Prostate gland (tissue), 2 donors: ENCODE data around the gene HABP2. TPM values are rescaled to one million over a fixed set of nuclear protein-coding genes. Genes with fewer than 3 reads are reported as not detected.

Experiments used
- DNase-seq: peaks from one replicate; pipeline ENCODE4 v3.0.0-alpha.2; 2019; ENCODE audit warnings: low spot score
- H3K27ac ChIP-seq, 2 donors: fragments of 200-600 bp; sonication (generic); 2 replicates each; pipeline ENCODE4 v1.5.1; 2017 to 2019
- H3K27me3 ChIP-seq: fragments of 200-600 bp; sonication (generic); replicated peaks from 2 replicates; pipeline ENCODE4 v1.5.1; 2019; ENCODE audit not compliant: insufficient read depth
- H3K36me3 ChIP-seq, 2 donors: fragments of 200-600 bp; sonication (generic); 1 replicate in 1 of 2; 2 replicates in 1 of 2; pipeline versions ENCODE4 v1.5.1 to v1.8.1; 2017 to 2019
- H3K4me1 ChIP-seq: fragments of 200-600 bp; sonication (generic); replicated peaks from 2 replicates; pipeline ENCODE4 v1.5.1; 2019
- H3K4me3 ChIP-seq, 2 donors: fragments of 200-600 bp; sonication (generic); 2 replicates each; pipeline ENCODE4 v1.5.1; 2017 to 2019
- H3K9me3 ChIP-seq: fragments of 200-600 bp; sonication (generic); 2 replicates; pipeline ENCODE4 v1.5.1; 2017
- POLR2A ChIP-seq: fragments of 450-650 bp; IDR thresholded peaks from one replicate; pipeline ENCODE4 v1.6.1; 2016; ENCODE audit warnings: antibody characterized with exemption, mild to moderate bottlenecking
- POLR2AphosphoS5 ChIP-seq: sonication (generic); formaldehyde crosslinking; IDR thresholded peaks from one replicate; pipeline ENCODE4 v1.6.1; 2017; ENCODE audit warnings: antibody characterized with exemption
- WGBS: methylation state at CpG from one replicate; pipeline ENCODE4 v1.1.5; 2018; 5-methylcytosine and 5-hydroxymethylcytosine counted together
- intact Hi-C: fragments of 100-400 bp; cut with DNase I; formaldehyde crosslinking; loops from one replicate; pipeline ENCODE4 v1.14.2; 2022
- total RNA-seq, 2 donors: library from RNA; depleted of rRNA; stranded (reverse); fragments of >200 nt; gene quantifications; one replicate each; pipeline ENCODE4 v1.1.0, GENCODE V29; 2016
- TF ChIP-seq, protein P1 (sequence below), 4 experiments: fragments of 200-600 bp in 2 of 4; fragments of 450-650 bp in 2 of 4; sonication (generic) in 2 of 4; IDR thresholded peaks; 1 replicate in 3 of 4; 2 replicates in 1 of 4; pipeline ENCODE4 v1.5.1; 2016 to 2019; ENCODE audit warnings: antibody characterized with exemption in 4 of 4, mild to moderate bottlenecking in 2 of 4, moderate library complexity in 2 of 4

Gene HABP2
- total RNA-seq, 2 donors from 2014 or later: 0.17 TPM; not detected in 1

DNA sequence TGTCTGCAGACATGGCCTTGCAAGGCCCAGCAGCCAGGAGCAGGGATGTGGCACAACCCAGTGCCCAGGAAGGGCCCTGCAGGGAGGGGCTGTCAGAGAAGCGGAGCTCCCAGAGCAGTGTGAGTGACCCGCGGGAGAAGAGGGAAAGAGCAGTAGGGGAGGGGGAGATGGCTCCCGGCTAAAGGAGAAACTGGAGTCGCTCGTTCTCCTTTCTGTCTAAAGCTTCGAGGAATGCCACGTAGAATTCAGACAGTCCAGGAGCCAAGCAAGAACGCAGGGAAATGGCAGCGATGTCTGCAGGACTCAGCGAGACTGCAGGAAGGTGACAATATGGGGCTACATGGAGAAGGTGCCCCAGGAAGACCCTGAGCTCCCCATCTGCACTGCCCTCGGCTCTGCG, 22.4 kb upstream of the HABP2 start:
- WGBS: 78% methylated on average over 13 of the region's 13 CpGs
- intact Hi-C loops: no loop called here
- no peaks in the 10 kb centered on the region for H3K4me1 ChIP-seq
- no peak overlapping the region for H3K4me3 ChIP-seq
- H3K27me3 ChIP-seq: no peaks in the 10 kb centered on the region
- TF ChIP-seq POLR2A: no peak
- TF ChIP-seq POLR2AphosphoS5: no peak
- TF ChIP-seq, protein P1, sequence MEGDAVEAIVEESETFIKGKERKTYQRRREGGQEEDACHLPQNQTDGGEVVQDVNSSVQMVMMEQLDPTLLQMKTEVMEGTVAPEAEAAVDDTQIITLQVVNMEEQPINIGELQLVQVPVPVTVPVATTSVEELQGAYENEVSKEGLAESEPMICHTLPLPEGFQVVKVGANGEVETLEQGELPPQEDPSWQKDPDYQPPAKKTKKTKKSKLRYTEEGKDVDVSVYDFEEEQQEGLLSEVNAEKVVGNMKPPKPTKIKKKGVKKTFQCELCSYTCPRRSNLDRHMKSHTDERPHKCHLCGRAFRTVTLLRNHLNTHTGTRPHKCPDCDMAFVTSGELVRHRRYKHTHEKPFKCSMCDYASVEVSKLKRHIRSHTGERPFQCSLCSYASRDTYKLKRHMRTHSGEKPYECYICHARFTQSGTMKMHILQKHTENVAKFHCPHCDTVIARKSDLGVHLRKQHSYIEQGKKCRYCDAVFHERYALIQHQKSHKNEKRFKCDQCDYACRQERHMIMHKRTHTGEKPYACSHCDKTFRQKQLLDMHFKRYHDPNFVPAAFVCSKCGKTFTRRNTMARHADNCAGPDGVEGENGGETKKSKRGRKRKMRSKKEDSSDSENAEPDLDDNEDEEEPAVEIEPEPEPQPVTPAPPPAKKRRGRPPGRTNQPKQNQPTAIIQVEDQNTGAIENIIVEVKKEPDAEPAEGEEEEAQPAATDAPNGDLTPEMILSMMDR (IDR thresholded peaks at IDR 0.05): no peak
- H3K27ac ChIP-seq: no peak overlapping the region
- H3K9me3 ChIP-seq: no peaks in the 10 kb centered on the region
- H3K36me3 ChIP-seq: no peaks in the 10 kb centered on the region
- DNase-seq: no peak

DNA sequence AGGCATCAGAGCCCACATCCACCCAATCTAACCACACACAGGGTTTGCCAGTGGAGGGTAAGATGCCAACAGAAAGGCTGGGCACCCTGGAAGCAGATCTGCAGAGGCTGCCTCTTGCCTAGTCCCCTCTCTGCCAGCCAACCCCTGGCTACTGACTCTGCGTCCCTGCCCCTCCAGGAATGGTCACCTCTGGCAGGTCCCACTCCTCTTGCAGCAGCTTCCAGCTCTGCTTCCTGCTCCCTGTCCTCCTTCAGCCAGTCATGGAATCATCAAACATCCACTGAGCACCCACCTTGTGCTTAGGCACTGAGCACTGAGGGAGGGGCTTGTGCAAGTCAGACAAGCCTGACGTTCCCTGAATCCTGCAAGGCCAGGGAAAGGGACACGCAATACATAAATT, 20.1 kb upstream of the HABP2 start:
- H3K27me3 ChIP-seq: no peaks in the 10 kb centered on the region
- H3K36me3 ChIP-seq: no peaks in the 10 kb centered on the region
- 90% methylated on average over 3 of the region's 3 CpGs for WGBS
- no peaks in the 10 kb centered on the region for H3K4me1 ChIP-seq
- no peak overlapping the region for H3K27ac ChIP-seq
- H3K9me3 ChIP-seq: no peaks in the 10 kb centered on the region
- no peak for TF ChIP-seq POLR2AphosphoS5
- TF ChIP-seq POLR2A: no peak
- TF ChIP-seq, protein P1 (IDR thresholded peaks at IDR 0.05): no peak
- intact Hi-C loops: no loop called here
- H3K4me3 ChIP-seq: no peak overlapping the region
- DNase-seq: no peak

DNA sequence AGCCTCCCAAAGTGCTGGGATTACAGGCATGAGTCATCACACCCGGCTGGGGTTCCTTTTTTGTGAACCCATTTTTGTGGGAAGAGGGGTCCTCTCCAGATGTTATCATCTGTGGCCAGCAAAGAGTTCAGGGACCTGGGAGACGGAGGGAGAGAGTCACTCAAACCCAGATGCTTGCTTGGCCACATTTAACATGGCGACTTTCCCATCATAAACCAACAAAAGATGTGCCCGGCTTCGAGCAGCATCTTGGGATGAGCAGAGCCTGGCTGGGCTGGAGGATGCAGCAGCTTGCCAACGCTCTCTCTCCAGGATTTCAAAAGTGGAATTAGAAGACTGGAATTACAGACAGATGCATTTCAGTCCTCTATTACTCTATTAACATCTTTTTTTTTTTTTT, 19.1 kb upstream of the HABP2 start:
- TF ChIP-seq POLR2A (no peak), POLR2AphosphoS5 (no peak)
- TF ChIP-seq, protein P1 (IDR thresholded peaks at IDR 0.05): no peak
- no peaks in the 10 kb centered on the region for H3K9me3 ChIP-seq
- 89% methylated on average over 6 of the region's 6 CpGs for WGBS
- no peaks in the 10 kb centered on the region for H3K27me3 ChIP-seq
- H3K36me3 ChIP-seq: no peaks in the 10 kb centered on the region
- no peak overlapping the region for H3K4me3 ChIP-seq
- H3K27ac ChIP-seq: no peak overlapping the region
- intact Hi-C loops: no loop called here
- no peak for DNase-seq
- H3K4me1 ChIP-seq: no peaks in the 10 kb centered on the region

DNA sequence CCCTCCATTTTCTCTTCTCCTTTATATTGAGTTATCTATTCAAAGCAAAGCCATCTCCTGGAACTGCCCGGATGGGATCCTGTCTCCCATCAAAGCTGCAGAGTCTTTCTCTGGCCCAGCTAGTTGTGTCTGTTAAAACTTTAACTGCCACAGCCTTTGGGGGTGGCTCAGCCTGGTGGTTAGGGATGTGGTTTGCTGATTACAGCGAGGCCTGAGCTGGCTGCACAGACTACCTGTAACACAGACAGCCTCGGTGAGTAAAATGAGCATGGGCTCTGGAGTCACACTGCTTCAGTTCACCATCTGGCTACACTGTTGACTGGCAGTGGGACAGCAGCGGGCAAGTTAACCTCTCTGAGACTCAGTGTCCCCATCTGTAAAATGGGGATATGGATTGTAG, 18.4 kb upstream of the HABP2 start:
- H3K27ac ChIP-seq: no peak overlapping the region
- no peaks in the 10 kb centered on the region for H3K4me1 ChIP-seq
- intact Hi-C loops: no loop called here
- H3K36me3 ChIP-seq: no peaks in the 10 kb centered on the region
- WGBS: 87% methylated on average over 4 of the region's 4 CpGs
- H3K27me3 ChIP-seq: no peaks in the 10 kb centered on the region
- no peak overlapping the region for H3K4me3 ChIP-seq
- no peak for DNase-seq
- no peaks in the 10 kb centered on the region for H3K9me3 ChIP-seq
- no peak for TF ChIP-seq POLR2AphosphoS5
- TF ChIP-seq, protein P1 (IDR thresholded peaks at IDR 0.05): no peak
- TF ChIP-seq POLR2A: no peak

DNA sequence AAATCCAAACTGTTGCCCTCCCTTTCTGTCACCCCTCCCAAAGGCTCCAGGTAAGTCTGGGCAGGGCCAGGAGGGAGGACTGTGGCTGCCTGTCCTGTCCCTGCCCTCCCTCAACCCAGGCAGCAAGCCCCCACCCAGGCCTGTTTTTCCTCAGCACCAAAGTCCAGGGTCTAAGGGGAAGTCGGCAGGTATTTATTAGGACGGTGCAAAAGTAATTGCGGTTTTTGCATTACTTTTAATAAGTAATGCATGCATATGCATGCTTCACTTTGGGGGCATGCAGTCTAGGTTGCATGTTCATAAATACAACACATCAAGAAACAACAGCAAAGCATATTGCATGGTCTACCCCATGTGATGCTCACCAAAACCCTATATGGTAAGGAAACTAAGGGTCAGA, 15.2 kb upstream of the HABP2 start:
- H3K27ac ChIP-seq: no peak overlapping the region
- 82% methylated on average over 3 of the region's 3 CpGs for WGBS
- H3K36me3 ChIP-seq: no peaks in the 10 kb centered on the region
- no peaks in the 10 kb centered on the region for H3K27me3 ChIP-seq
- no peak for TF ChIP-seq POLR2A
- TF ChIP-seq, protein P1 (IDR thresholded peaks at IDR 0.05): no peak
- TF ChIP-seq POLR2AphosphoS5: no peak
- H3K4me1 ChIP-seq: no peaks in the 10 kb centered on the region
- DNase-seq: no peak
- no peak overlapping the region for H3K4me3 ChIP-seq
- H3K9me3 ChIP-seq: no peaks in the 10 kb centered on the region
- intact Hi-C loops: no loop called here
